ENCODE results near the gene SLC8A2. TPM values are rescaled to one million over a fixed set of nuclear protein-coding genes. Genes with fewer than 3 reads are reported as not detected.

Gene SLC8A2
- total RNA-seq, 1 experiment from 2014 or later = 11.3 TPM

GRCh38 chr19:47417746-47418691, 53.7 kb downstream of the SLC8A2 start:
- H3K4me1 ChIP-seq (ENCODE audit: insufficient read depth, low read length) = peaks cover 5% of the 10 kb centered on the region; the same call in 1 of the 2 replicates
- H3K4ac ChIP-seq (ENCODE audit: low read depth, low read length) = no peak overlapping the region
- H2BK20ac ChIP-seq (ENCODE audit: low read depth, low read length, poor library complexity, severe bottlenecking) = no peak overlapping the region
- peaks cover 28% of the 10 kb centered on the region; the same call in 1 of the 2 replicates for H3K27me3 ChIP-seq (ENCODE audit: insufficient read depth, low read length)
- no peak overlapping the region for H4K91ac ChIP-seq (ENCODE audit: insufficient read length, low read depth, low read length)
- H4K5ac ChIP-seq (ENCODE audit: insufficient read length, low read depth, low read length) = no peak overlapping the region
- Mint-ChIP-seq H3K27me3 (ENCODE audit: low read depth) (peaks cover 59% of the 10 kb centered on the region), H3K4me3 (peak overlapping the region; percentile 68 to 92), H3K27ac (no peak overlapping the region; a peak in 1 of 7 replicates), H3K36me3 (ENCODE audit: insufficient read depth in 1 of 3, low read depth in 3 of 3) (peaks cover 13 to 20% (median 15%) of the 10 kb centered on the region in 3 experiments), H3K4me1 (peaks cover 45 to 63% of the 10 kb centered on the region in 2 experiments), H3K9me3 (no peaks in the 10 kb centered on the region)
- no peaks in the 10 kb centered on the region for H3K9me3 ChIP-seq (ENCODE audit: control insufficient read depth, low read depth, low read length)
- no peak overlapping the region for H2BK120ac ChIP-seq (ENCODE audit: low read depth, low read length, poor library complexity, severe bottlenecking)
- no peaks in the 10 kb centered on the region for H3K79me1 ChIP-seq (ENCODE audit: insufficient read depth, low read depth, low read length, poor library complexity, severe bottlenecking)
- peak overlapping the region; percentile 62 for H3K4me2 ChIP-seq (ENCODE audit: insufficient read depth, insufficient read length, low read length)
- no peak overlapping the region for H3K23ac ChIP-seq (ENCODE audit: insufficient read length, low read depth, low read length)
- H2BK15ac ChIP-seq (ENCODE audit: low read depth, low read length) = no peak overlapping the region
- no peak overlapping the region for H2AFZ ChIP-seq (ENCODE audit: low read length)
- no peaks in the 10 kb centered on the region for H3K79me2 ChIP-seq (ENCODE audit: insufficient read depth, low read length)
- WGBS (ENCODE audit: extremely low coverage, insufficient read length, low lambda C conversion rate) = no CpG with 5 or more reads among the region's 34 CpGs
- H3T11ph ChIP-seq (ENCODE audit: low read length) = no peak overlapping the region
- H4K20me1 ChIP-seq (ENCODE audit: control insufficient read depth, insufficient read depth, insufficient read length) = no peaks in the 10 kb centered on the region
- no peak overlapping the region for H3K56ac ChIP-seq (ENCODE audit: insufficient read length, low read depth, low read length)
- no peak overlapping the region for H3K9ac ChIP-seq (ENCODE audit: extremely low read depth, insufficient read length, low read length)
- H3K18ac ChIP-seq (ENCODE audit: insufficient read length, low read depth, low read length) = no peak overlapping the region
- H3K27ac ChIP-seq (ENCODE audit: insufficient read length, low read depth, low read length) = no peak overlapping the region
- no peak for DNase-seq
- no peak for TF ChIP-seq CTCF (conservative IDR thresholded peaks at IDR 0.05)
- no peak overlapping the region for H2BK5ac ChIP-seq (ENCODE audit: insufficient read length, low read length)
- no peak overlapping the region for H2BK12ac ChIP-seq (ENCODE audit: insufficient read length, low read depth, low read length)
- H4K8ac ChIP-seq (replicated peaks; ENCODE audit: insufficient read length, low read depth, low read length) = no peak overlapping the region
- H3K14ac ChIP-seq (ENCODE audit: insufficient read depth, low read length) = no peak overlapping the region
- peaks cover 26% of the 10 kb centered on the region for H3K23me2 ChIP-seq (ENCODE audit: insufficient read length, low read depth, low read length, poor library complexity, severe bottlenecking)
- no peak overlapping the region for H2AK5ac ChIP-seq (ENCODE audit: insufficient read length, low read length)

Data from H9 (cell line).